HepG2 (cell line): ENCODE results near the gene PGA4. TPM values are rescaled to one million over a fixed set of nuclear protein-coding genes. Genes with fewer than 3 reads are reported as not detected.

Experiments
- ATAC-seq: fragments of 200-7000 bp; cut with Tn5 transposase; 3 replicates; pipeline ENCODE4 v1.9.1; 2020; ENCODE audit warnings: mild to moderate bottlenecking, moderate library complexity
- BruUV-seq: library from RNA; stranded (reverse); fragments of 400-500 nt; replicated peaks from 2 replicates; lab custom pipeline; 2021; lab: Mats Ljungman, UMichigan
- CTCF ChIA-PET: fragments of 300-600 bp; formaldehyde crosslinking; extraction: SDS; loops from one replicate; lab custom pipeline; 2021; ENCODE audit warnings: low total read pairs, inconsistent platforms, low intra/inter-chr PET ratio; lab: Yijun Ruan, JAX
- POLR2A ChIA-PET: fragments of 350-600 bp; sonication (Branson Sonifier 250); formaldehyde crosslinking; loops from one replicate; lab custom pipeline; 2020; ENCODE audit warnings: antibody characterized with exemption, inconsistent platforms; lab: Yijun Ruan, JAX
- DNase-seq: peaks from one replicate; pipeline ENCODE4 v3.0.0-alpha.2; 2015; ENCODE audit warnings: low spot score
- FAIRE-seq: peaks from 3 replicates; lab custom pipeline; 2011; peaks lifted over from hg19 to GRCh38; lab: Jason Lieb, UNC
- H2AFZ ChIP-seq: one replicate; pipeline ENCODE4 v1.6.1; 2011; ENCODE audit warnings: low read length, inconsistent platforms
- H3K27ac ChIP-seq: fragments of 300-600 bp; 3 replicates; pipeline ENCODE4 v1.8.0; 2011; ENCODE audit warnings: mixed run types, mild to moderate bottlenecking, mixed read lengths, low read length, inconsistent platforms; ENCODE audit not compliant: insufficient read depth; ENCODE audit errors: extremely low read length
- H3K27me3 ChIP-seq, 2 experiments: fragments of 200-600 bp in 1 of 2; 2 replicates in 1 of 2; 3 replicates in 1 of 2; pipeline versions ENCODE4 v1.6.0 to v1.8.0; 2011; ENCODE audit warnings: low read length in 2 of 2, mild to moderate bottlenecking in 2 of 2, moderate library complexity in 2 of 2, inconsistent platforms in 1 of 2; ENCODE audit not compliant: insufficient read depth in 2 of 2, control insufficient read depth in 1 of 2
- H3K36me3 ChIP-seq, 2 experiments: fragments of 200-600 bp in 1 of 2; replicated peaks in 1 of 2; 2 replicates in 1 of 2; 3 replicates in 1 of 2; pipeline versions ENCODE4 v1.5.1 to v1.8.0; 2011; ENCODE audit warnings: low read length in 2 of 2, inconsistent platforms in 1 of 2; ENCODE audit not compliant: insufficient read depth in 2 of 2, control insufficient read depth in 1 of 2
- H3K4me1 ChIP-seq: 2 replicates; pipeline ENCODE4 v1.5.1; 2012; ENCODE audit warnings: low read length, inconsistent platforms; ENCODE audit not compliant: insufficient read depth
- H3K4me2 ChIP-seq: 2 replicates; pipeline ENCODE4 v1.6.0; 2011; ENCODE audit warnings: low read depth, low read length, inconsistent platforms
- H3K4me3 ChIP-seq, 3 experiments: fragments of 200-600 bp in 1 of 3; sonication (generic), shearing (Covaris generic) in 1 of 3; replicated peaks in 1 of 3; 2 replicates each; pipeline ENCODE4 v1.5.1; 2011 to 2016; ENCODE audit warnings: low read length in 3 of 3, inconsistent platforms in 2 of 3, low read depth in 2 of 3, mild to moderate bottlenecking in 2 of 3, control low read depth in 1 of 3, mixed read lengths in 1 of 3; ENCODE audit not compliant: insufficient read depth in 1 of 3
- H3K79me2 ChIP-seq: one replicate; pipeline ENCODE4 v1.6.1; 2011; ENCODE audit warnings: low read length, inconsistent platforms; ENCODE audit not compliant: insufficient read depth
- H3K9ac ChIP-seq: 2 replicates; pipeline ENCODE4 v1.6.0; 2011; ENCODE audit warnings: mild to moderate bottlenecking, low read depth, low read length, inconsistent platforms; ENCODE audit not compliant: insufficient read depth
- H3K9me3 ChIP-seq: 2 replicates; pipeline ENCODE4 v1.5.1; 2012; ENCODE audit warnings: mild to moderate bottlenecking, low read length
- H4K20me1 ChIP-seq: 2 replicates; pipeline ENCODE4 v1.6.0; 2011; ENCODE audit warnings: inconsistent platforms, mild to moderate bottlenecking, low read length, moderate library complexity; ENCODE audit not compliant: insufficient read depth
- AGO2 ChIP-seq: fragments of 200-400 bp; formaldehyde crosslinking; optimal IDR thresholded peaks from 2 replicates; pipeline ENCODE3; 2017; ENCODE audit warnings: mild to moderate bottlenecking, low read depth, low read length, moderate library complexity
- FOXO1 ChIP-seq: sonication (generic); formaldehyde crosslinking; IDR thresholded peaks from 2 replicates; pipeline ENCODE4 v1.4.0; 2020; ENCODE audit warnings: missing genetic modification reagents
- MIER3 ChIP-seq: IDR thresholded peaks from 2 replicates; pipeline ENCODE4 v1.6.1; 2016; ENCODE audit warnings: missing compliant biosample characterization, borderline replicate concordance
- NCOA5 ChIP-seq: sonication (generic); formaldehyde crosslinking; IDR thresholded peaks from 2 replicates; pipeline ENCODE4 v1.4.0; 2020; ENCODE audit warnings: missing genetic modification reagents
- RBFOX2 ChIP-seq: fragments of 200-400 bp; formaldehyde crosslinking; IDR thresholded peaks from 2 replicates; pipeline ENCODE4 v1.6.1; 2017; ENCODE audit warnings: low read depth, mild to moderate bottlenecking, low read length
- RBM22 ChIP-seq: fragments of 200-400 bp; formaldehyde crosslinking; optimal IDR thresholded peaks from 2 replicates; pipeline ENCODE3; 2017; ENCODE audit warnings: mild to moderate bottlenecking, low read length, moderate library complexity
- SIN3B ChIP-seq: fragments of 150-350 bp; IDR thresholded peaks from 2 replicates; pipeline ENCODE4 v1.6.1; 2014; ENCODE audit warnings: low read length
- ZFP41 ChIP-seq: sonication (generic); formaldehyde crosslinking; IDR thresholded peaks from 2 replicates; pipeline ENCODE4 v1.4.0; 2020; ENCODE audit warnings: mild to moderate bottlenecking, missing genetic modification reagents, borderline replicate concordance
- ZNF292 ChIP-seq: sonication (generic); formaldehyde crosslinking; IDR thresholded peaks from 2 replicates; pipeline ENCODE4 v1.8.1; 2022; ENCODE audit warnings: mild to moderate bottlenecking, low read depth, missing genetic modification reagents, borderline replicate concordance
- ZNF678 ChIP-seq: sonication (generic); formaldehyde crosslinking; IDR thresholded peaks from 2 replicates; pipeline ENCODE4 v1.4.0; 2020; ENCODE audit warnings: mild to moderate bottlenecking, missing genetic modification reagents
- ZNF724P ChIP-seq: sonication (generic); formaldehyde crosslinking; IDR thresholded peaks from 2 replicates; pipeline ENCODE4 v1.8.0; 2022; ENCODE audit warnings: missing genetic modification reagents, borderline replicate concordance
- WGBS: methylation state at CpG from one replicate; pipeline ENCODE4 v1.1.6; 2017; ENCODE audit warnings: low lambda C conversion rate; 5-methylcytosine and 5-hydroxymethylcytosine counted together
- in situ Hi-C: cut with HindIII; loops from 2 replicates; pipeline ENCODE4 v1.10.0; 2017; ENCODE audit warnings: low pct_unique_long_range_greater_than_20kb; ENCODE audit not compliant: extremely low pct_ligation_motif_present
- intact Hi-C: fragments of 100-400 bp; cut with micrococcal nuclease; formaldehyde crosslinking; loops from one replicate; pipeline ENCODE4 v1.10.0; 2022; ENCODE audit not compliant: unreplicated experiment
- polyA plus RNA-seq, 8 experiments: library from polyadenylated mRNA; depleted of rRNA in 3 of 8; stranded (reverse) in 7 of 8; unstranded in 1 of 8; fragments of >200 nt; fragmentation: Illumina TruSeq in 4 of 8; extraction: Trizol in 4 of 8; gene quantifications; 2 replicates each; pipeline versions ENCODE4 v1.2.1 to v1.2.3, GENCODE V29; 2011 to 2016; ENCODE audit warnings: low read depth in 4 of 8, missing spikeins in 1 of 8, mixed read lengths in 1 of 8; ENCODE audit not compliant: insufficient read depth in 1 of 8
- total RNA-seq, 5 experiments: library from RNA; depleted of rRNA; stranded (reverse); fragments of >200 nt; fragmentation: Illumina TruSeq; extraction: Trizol; gene quantifications; 2 replicates each; pipeline ENCODE4 v1.2.3, GENCODE V29; 2016; ENCODE audit warnings: low read depth in 1 of 5
- TF ChIP-seq, protein P1 (sequence below): IDR thresholded peaks from 2 replicates; pipeline ENCODE4 v1.6.1; 2018; ENCODE audit warnings: missing genetic modification reagents
- TF ChIP-seq, protein P2 (sequence below): conservative IDR thresholded peaks from 2 replicates; pipeline ENCODE4 v1.6.1; 2018; ENCODE audit warnings: missing genetic modification reagents

Gene PGA4
- total and polyA plus RNA-seq, 2 of the 13 experiments (the other 11 are each of a cell fraction or from before 2014, with no cell fraction given) = not detected

DNA sequence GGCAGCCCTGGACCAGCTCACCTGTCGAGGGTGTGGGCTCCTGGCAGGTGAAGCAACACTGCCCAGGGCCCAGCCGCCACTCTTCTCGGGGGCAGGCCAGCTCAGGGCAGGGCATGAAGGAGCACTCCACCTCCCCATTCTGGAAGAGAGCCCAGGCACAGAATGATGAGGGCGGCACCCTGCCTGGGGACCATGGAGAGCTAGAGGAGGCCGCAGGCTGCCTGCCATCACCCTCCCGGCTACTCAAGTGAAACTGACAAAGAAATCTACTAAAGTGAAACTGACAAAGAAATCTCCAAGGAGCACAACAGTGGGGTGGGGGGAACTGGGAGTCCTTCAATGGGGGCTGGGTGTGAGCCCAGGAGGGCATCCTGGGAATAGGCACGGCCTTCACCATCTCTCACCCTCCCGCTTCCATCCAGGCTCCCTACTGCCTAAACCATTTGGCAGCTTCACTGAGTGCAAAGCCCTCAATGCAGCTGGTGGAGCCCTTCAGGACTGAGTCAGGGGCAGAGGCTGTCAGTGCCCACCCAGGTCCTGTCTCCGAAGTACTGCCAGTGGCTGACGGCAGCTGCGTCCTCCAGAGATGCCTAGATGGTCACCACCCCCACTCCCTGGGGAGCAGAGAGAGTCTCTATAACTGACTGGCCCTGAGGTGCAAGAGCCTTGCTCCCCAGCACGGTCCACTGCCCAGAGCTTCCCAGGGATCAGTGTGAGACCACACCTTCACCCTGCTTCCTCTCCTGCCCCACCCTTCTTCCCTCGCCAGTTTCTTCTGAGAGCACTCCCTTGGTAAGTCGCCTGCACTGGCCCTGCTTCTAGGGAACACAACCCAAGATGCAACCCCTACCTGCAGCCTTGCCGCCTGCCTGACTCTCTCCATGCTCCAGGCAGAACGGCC is 51.3 kb downstream of the PGA4 start:
- POLR2A ChIA-PET = no interaction called here
- in situ Hi-C loops (no loop called here), intact Hi-C loops (no loop called here)

More for the DNA sequence above, 51.3 kb downstream of the PGA4 start:
- Histone ChIP-seq H4K20me1 (peaks cover 5% of the 10 kb centered on the region; the same call in 1 of the 2 replicates), H3K79me2 (no peaks in the 10 kb centered on the region), H3K4me2 (no peak overlapping the region), H3K4me1 (peaks cover 11% of the 10 kb centered on the region), H3K9me3 (no peaks in the 10 kb centered on the region), H3K27me3 (no peaks in the 10 kb centered on the region), H2AFZ (no peak overlapping the region), H3K27ac (no peak overlapping the region), H3K9ac (no peak overlapping the region), H3K36me3 (peaks cover 39 to 75% of the 10 kb centered on the region in 2 experiments), H3K4me3 (no peak overlapping the region)
- no TSS peak for BruUV-seq
- FAIRE-seq (no peak), ATAC-seq (peak; percentile 31), DNase-seq (no peak)
- WGBS = 98% methylated on average over 9 of the region's 16 CpGs
- CTCF ChIA-PET = no interaction called here
- TF ChIP-seq FOXO1 (CRISPR knock-in tag) (no peak), MIER3 (CRISPR knock-in tag) (no peak), ZNF292 (no peak), RBFOX2 (peak; percentile 27; the same call in 1 of the 2 replicates), ZFP41 (no peak), SIN3B (no peak), ZNF678 (CRISPR knock-in tag) (no peak), AGO2 (peak; percentile 44), NCOA5 (CRISPR knock-in tag) (no peak), RBM22 (peak; percentile 21), ZNF724P (no peak)
- TF ChIP-seq, protein P1, sequence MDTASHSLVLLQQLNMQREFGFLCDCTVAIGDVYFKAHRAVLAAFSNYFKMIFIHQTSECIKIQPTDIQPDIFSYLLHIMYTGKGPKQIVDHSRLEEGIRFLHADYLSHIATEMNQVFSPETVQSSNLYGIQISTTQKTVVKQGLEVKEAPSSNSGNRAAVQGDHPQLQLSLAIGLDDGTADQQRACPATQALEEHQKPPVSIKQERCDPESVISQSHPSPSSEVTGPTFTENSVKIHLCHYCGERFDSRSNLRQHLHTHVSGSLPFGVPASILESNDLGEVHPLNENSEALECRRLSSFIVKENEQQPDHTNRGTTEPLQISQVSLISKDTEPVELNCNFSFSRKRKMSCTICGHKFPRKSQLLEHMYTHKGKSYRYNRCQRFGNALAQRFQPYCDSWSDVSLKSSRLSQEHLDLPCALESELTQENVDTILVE (CRISPR knock-in tag) = no peak
- TF ChIP-seq, protein P2, sequence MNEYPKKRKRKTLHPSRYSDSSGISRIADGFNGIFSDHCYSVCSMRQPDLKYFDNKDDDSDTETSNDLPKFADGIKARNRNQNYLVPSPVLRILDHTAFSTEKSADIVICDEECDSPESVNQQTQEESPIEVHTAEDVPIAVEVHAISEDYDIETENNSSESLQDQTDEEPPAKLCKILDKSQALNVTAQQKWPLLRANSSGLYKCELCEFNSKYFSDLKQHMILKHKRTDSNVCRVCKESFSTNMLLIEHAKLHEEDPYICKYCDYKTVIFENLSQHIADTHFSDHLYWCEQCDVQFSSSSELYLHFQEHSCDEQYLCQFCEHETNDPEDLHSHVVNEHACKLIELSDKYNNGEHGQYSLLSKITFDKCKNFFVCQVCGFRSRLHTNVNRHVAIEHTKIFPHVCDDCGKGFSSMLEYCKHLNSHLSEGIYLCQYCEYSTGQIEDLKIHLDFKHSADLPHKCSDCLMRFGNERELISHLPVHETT (CRISPR knock-in tag) = no peak
